ENCODE measurements around the gene IGFBP5.

Gene IGFBP5

GRCh38 chr2:216696751-216697560 lies 1.6 kb upstream of the IGFBP5 start:
- no peak overlapping the region for H3K4me3 ChIP-seq (ENCODE audit: low read length)
- H4K20me1 ChIP-seq (ENCODE audit: insufficient read depth, low read length), result no peaks in the 10 kb centered on the region
- no peaks in the 10 kb centered on the region for H3K79me2 ChIP-seq (ENCODE audit: low read length)
- H3K9ac ChIP-seq (ENCODE audit: low read length), result no peak overlapping the region
- H2AFZ ChIP-seq (ENCODE audit: low read depth, low read length), result no peak overlapping the region; the same call in 1 of the 2 replicates
- 0 out of 2 replicates have a peak, but pooled peaks cover 6% of the 10 kb centered on the region for H3K4me1 ChIP-seq (ENCODE audit: low read length)
- no peak for TF ChIP-seq EZH2phosphoT487 (IDR thresholded peaks at IDR 0.05; ENCODE audit: low read depth)
- TF ChIP-seq CTCF (IDR thresholded peaks at IDR 0.05; ENCODE audit: low read depth, low read length), result peak; percentile 40
- peaks cover 19% of the 10 kb centered on the region for H3K27me3 ChIP-seq (ENCODE audit: low read depth, low read length)
- no peak overlapping the region for H3K27ac ChIP-seq (ENCODE audit: low read length)
- no peaks in the 10 kb centered on the region for H3K36me3 ChIP-seq (replicated peaks; ENCODE audit: low read depth, low read length)
- no peaks in the 10 kb centered on the region for H3K9me3 ChIP-seq (ENCODE audit: insufficient read depth, low read length)
- peak overlapping the region; percentile 39; the same call in 1 of the 2 replicates for H3K4me2 ChIP-seq (ENCODE audit: low read length)

GRCh38 chr2:216696321-216696720 lies 972 bp upstream of the IGFBP5 start:
- TF ChIP-seq EZH2phosphoT487 (IDR thresholded peaks at IDR 0.05; ENCODE audit: low read depth) (no peak), CTCF (IDR thresholded peaks at IDR 0.05; ENCODE audit: low read depth, low read length) (no peak)
- Histone ChIP-seq H4K20me1 (ENCODE audit: insufficient read depth, low read length) (no peaks in the 10 kb centered on the region), H3K27ac (ENCODE audit: low read length) (no peak overlapping the region), H3K9me3 (ENCODE audit: insufficient read depth, low read length) (no peaks in the 10 kb centered on the region), H3K27me3 (ENCODE audit: low read depth, low read length) (peaks cover 19% of the 10 kb centered on the region), H3K36me3 (replicated peaks; ENCODE audit: low read depth, low read length) (no peaks in the 10 kb centered on the region), H3K4me3 (ENCODE audit: low read length) (no peak overlapping the region), H3K79me2 (ENCODE audit: low read length) (no peaks in the 10 kb centered on the region), H3K4me2 (ENCODE audit: low read length) (0 out of 2 replicates have a peak overlapping the region, but pooled peaks have one; percentile 39), H3K4me1 (ENCODE audit: low read length) (0 out of 2 replicates have a peak, but pooled peaks cover 6% of the 10 kb centered on the region), H2AFZ (ENCODE audit: low read depth, low read length) (no peak overlapping the region), H3K9ac (ENCODE audit: low read length) (no peak overlapping the region)

GRCh38 chr2:216694826-216695217 lies 527 bp downstream of the IGFBP5 start:
- peaks cover 6% of the 10 kb centered on the region for H3K27me3 ChIP-seq (ENCODE audit: low read depth, low read length)
- H3K27ac ChIP-seq (ENCODE audit: low read length), result no peak overlapping the region
- H2AFZ ChIP-seq (ENCODE audit: low read depth, low read length), result no peak overlapping the region
- H3K9ac ChIP-seq (ENCODE audit: low read length), result no peak overlapping the region
- H3K4me1 ChIP-seq (ENCODE audit: low read length), result 0 out of 2 replicates have a peak, but pooled peaks cover 6% of the 10 kb centered on the region
- H4K20me1 ChIP-seq (ENCODE audit: insufficient read depth, low read length), result no peaks in the 10 kb centered on the region
- no peak for TF ChIP-seq CTCF (IDR thresholded peaks at IDR 0.05; ENCODE audit: low read depth, low read length)
- TF ChIP-seq EZH2phosphoT487 (IDR thresholded peaks at IDR 0.05; ENCODE audit: low read depth), result no peak
- no peaks in the 10 kb centered on the region for H3K9me3 ChIP-seq (ENCODE audit: insufficient read depth, low read length)
- no peak overlapping the region for H3K4me2 ChIP-seq (ENCODE audit: low read length)
- no peaks in the 10 kb centered on the region for H3K36me3 ChIP-seq (replicated peaks; ENCODE audit: low read depth, low read length)
- no peak overlapping the region for H3K4me3 ChIP-seq (ENCODE audit: low read length)
- H3K79me2 ChIP-seq (ENCODE audit: low read length), result no peaks in the 10 kb centered on the region

GRCh38 chr2:216694082-216694825 lies 1.1 kb downstream of the IGFBP5 start:
- 0 out of 2 replicates have a peak, but pooled peaks cover 6% of the 10 kb centered on the region for H3K4me1 ChIP-seq (ENCODE audit: low read length)
- H3K4me3 ChIP-seq (ENCODE audit: low read length), result no peak overlapping the region
- peaks cover 6% of the 10 kb centered on the region for H3K27me3 ChIP-seq (ENCODE audit: low read depth, low read length)
- no peak overlapping the region for H2AFZ ChIP-seq (ENCODE audit: low read depth, low read length)
- no peak for TF ChIP-seq CTCF (IDR thresholded peaks at IDR 0.05; ENCODE audit: low read depth, low read length)
- no peak overlapping the region for H3K9ac ChIP-seq (ENCODE audit: low read length)
- no peak overlapping the region for H3K4me2 ChIP-seq (ENCODE audit: low read length)
- no peaks in the 10 kb centered on the region for H4K20me1 ChIP-seq (ENCODE audit: insufficient read depth, low read length)
- H3K36me3 ChIP-seq (replicated peaks; ENCODE audit: low read depth, low read length), result no peaks in the 10 kb centered on the region
- no peaks in the 10 kb centered on the region for H3K79me2 ChIP-seq (ENCODE audit: low read length)
- H3K9me3 ChIP-seq (ENCODE audit: insufficient read depth, low read length), result no peaks in the 10 kb centered on the region
- no peak overlapping the region for H3K27ac ChIP-seq (ENCODE audit: low read length)
